T-cell (primary cell): Measurements from ENCODE around the gene PBX2. TPM values are rescaled to one million over a fixed set of nuclear protein-coding genes. Genes with fewer than 3 reads are reported as not detected.
"Not testable (repeated sequence)": the region's sequence is repeated elsewhere in the genome, so short reads cannot be mapped to it uniquely, and the experiment has no call there.

Source experiments
- ATAC-seq, 4 experiments: fragments of 200-7000 bp in 3 of 4; fragments of 150-1000 bp in 1 of 4; cut with Tn5 transposase; replicated peaks in 1 of 4; 1 replicate in 3 of 4; 2 replicates in 1 of 4; pipeline ENCODE4 v1.10.0; 2021; ENCODE audit warnings: moderate library complexity in 3 of 4, mild to moderate bottlenecking in 2 of 4, moderate number of reproducible peaks in 1 of 4
- CTCF ChIA-PET, 2 donors: fragments of 300-600 bp; sonication (Branson Sonifier 250); formaldehyde crosslinking; loops; one replicate each; lab custom pipeline; 2022; ENCODE audit warnings: antibody characterized with exemption in 2 of 2; lab: Charles Lee
- POLR2A ChIA-PET, 2 donors: fragments of 300-600 bp; sonication (Branson Sonifier 250); formaldehyde crosslinking; loops; one replicate each; lab custom pipeline; 2022; ENCODE audit warnings: antibody characterized with exemption in 2 of 2; lab: Charles Lee
- DNase-seq, 35 experiments: peaks; one replicate each; pipeline versions ENCODE4 v3.0.0 to v3.0.0-alpha.2; 2013 to 2023
- H3K27ac ChIP-seq: one replicate; pipeline ENCODE4 v1.5.1; 2013; ENCODE audit warnings: low read length
- H3K27me3 ChIP-seq, 2 experiments: replicated peaks in 1 of 2; 1 replicate in 1 of 2; 2 replicates in 1 of 2; pipeline versions ENCODE4 v1.6.1 to v1.7.0; 2013; ENCODE audit warnings: low read length in 1 of 2, mixed read lengths in 1 of 2; ENCODE audit not compliant: control insufficient read depth in 2 of 2, insufficient read depth in 2 of 2; ENCODE audit errors: extremely low read depth in 1 of 2
- H3K36me3 ChIP-seq, 2 donors: 1 replicate in 1 of 2; 2 replicates in 1 of 2; pipeline versions ENCODE4 v1.6.1 to v1.7.0; 2013; ENCODE audit warnings: low read length in 1 of 2; ENCODE audit not compliant: control insufficient read depth in 2 of 2, insufficient read depth in 1 of 2; ENCODE audit errors: extremely low read depth in 1 of 2
- H3K4me1 ChIP-seq, 2 experiments: 1 replicate in 1 of 2; 2 replicates in 1 of 2; pipeline versions ENCODE4 v1.6.1 to v1.7.0; 2013; ENCODE audit warnings: low read length in 2 of 2, mixed read lengths in 1 of 2; ENCODE audit not compliant: insufficient read depth in 2 of 2, control insufficient read depth in 1 of 2; ENCODE audit errors: extremely low read depth in 1 of 2
- H3K4me3 ChIP-seq, 2 donors: 1 replicate in 1 of 2; 2 replicates in 1 of 2; pipeline versions ENCODE4 v1.5.1 to v1.7.0; 2013; ENCODE audit warnings: mild to moderate bottlenecking in 2 of 2, low read length in 1 of 2, moderate library complexity in 1 of 2; ENCODE audit not compliant: control insufficient read depth in 1 of 2; ENCODE audit errors: extremely low read depth in 1 of 2
- H3K9me3 ChIP-seq: 2 replicates; pipeline ENCODE4 v1.7.0; 2013
- H3K27ac Mint-ChIP-seq, 2 donors: one replicate each; pipeline ENCODE4 v1.8.0; 2020 to 2021; ENCODE audit warnings: mild to moderate bottlenecking in 2 of 2, mixed read lengths in 2 of 2
- H3K27me3 Mint-ChIP-seq, 2 donors: one replicate each; pipeline ENCODE4 v1.8.0; 2021 to 2022; ENCODE audit warnings: mixed read lengths in 2 of 2
- H3K36me3 Mint-ChIP-seq: one replicate; pipeline ENCODE4 v1.8.0; 2021; ENCODE audit warnings: mixed read lengths
- H3K4me1 Mint-ChIP-seq, 3 donors: one replicate each; pipeline ENCODE4 v1.8.0; 2020 to 2022; ENCODE audit warnings: mixed read lengths in 3 of 3, mild to moderate bottlenecking in 1 of 3
- H3K4me3 Mint-ChIP-seq, 3 donors: one replicate each; pipeline ENCODE4 v1.8.0; 2020 to 2022; ENCODE audit warnings: mild to moderate bottlenecking in 3 of 3, mixed read lengths in 3 of 3, moderate library complexity in 3 of 3
- H3K9me3 Mint-ChIP-seq, 3 donors: one replicate each; pipeline ENCODE4 v1.8.0; 2020 to 2022; ENCODE audit warnings: mixed read lengths in 3 of 3
- WGBS: methylation state at CpG from one replicate; pipeline ENCODE4 v1.1.5; 2013; ENCODE audit warnings: missing lambda C conversion rate; ENCODE audit not compliant: insufficient coverage; 5-methylcytosine and 5-hydroxymethylcytosine counted together
- total RNA-seq, 35 experiments: library from RNA in 6 of 35; stranded (reverse) in 6 of 35; fragments of 120-200 nt in 1 of 35; gene quantifications; one replicate each; pipeline versions ENCODE4 v1.2.1 to v1.2.4 and lab custom pipeline; 2013 to 2026

PBX2 gene
- total RNA-seq, 5 donors from 2014 or later (not counting 1 experiment from before 2014, with no cell fraction given): 124 to 171 (median 148) TPM

GRCh38 chr6:32146687-32147086, 43.3 kb downstream of the PBX2 start:
- H3K4me1 Mint-ChIP-seq: peaks cover 29 to 36% (median 35%) of the 10 kb centered on the region in 3 donors
- 68% methylated on average over 4 of the region's 4 CpGs for WGBS
- peaks cover 0 to 35% of the 10 kb centered on the region in 2 experiments for H3K4me1 ChIP-seq
- H3K27me3 ChIP-seq: peaks cover 5 to 38% of the 10 kb centered on the region in 2 experiments
- ATAC-seq (no peak), DNase-seq (no peak)
- no peaks in the 10 kb centered on the region for H3K36me3 Mint-ChIP-seq
- H3K4me3 ChIP-seq: no peak overlapping the region
- H3K9me3 Mint-ChIP-seq: no peaks in the 10 kb centered on the region
- H3K9me3 ChIP-seq: no peaks in the 10 kb centered on the region
- ChIA-PET POLR2A (no interaction called here), CTCF (no interaction called here)
- peaks cover 6 to 40% of the 10 kb centered on the region in 2 donors for H3K27me3 Mint-ChIP-seq
- H3K4me3 Mint-ChIP-seq: no peak overlapping the region
- no peak overlapping the region for H3K27ac ChIP-seq
- H3K36me3 ChIP-seq: no peaks in the 10 kb centered on the region
- no peak overlapping the region for H3K27ac Mint-ChIP-seq

GRCh38 chr6:32146287-32146686, 43.7 kb downstream of the PBX2 start:
- H3K36me3 Mint-ChIP-seq: no peaks in the 10 kb centered on the region
- H3K4me3 Mint-ChIP-seq: no peak overlapping the region
- no peaks in the 10 kb centered on the region for H3K9me3 Mint-ChIP-seq
- Histone ChIP-seq H3K9me3 (no peaks in the 10 kb centered on the region), H3K27ac (no peak overlapping the region), H3K36me3 (no peaks in the 10 kb centered on the region), H3K4me3 (no peak overlapping the region), H3K27me3 (peaks cover 5 to 36% of the 10 kb centered on the region in 2 experiments), H3K4me1 (peaks cover 0 to 31% of the 10 kb centered on the region in 2 experiments)
- POLR2A ChIA-PET: no interaction called here
- H3K4me1 Mint-ChIP-seq: peaks cover 28 to 34% (median 31%) of the 10 kb centered on the region in 3 donors
- no peak for ATAC-seq
- H3K27me3 Mint-ChIP-seq: peaks cover 6 to 42% of the 10 kb centered on the region in 2 donors
- DNase-seq: no peak
- WGBS: 100% methylated on average over 1 of the region's 1 CpG
- no peak overlapping the region for H3K27ac Mint-ChIP-seq
- CTCF ChIA-PET: no interaction called here

- H3K27ac Mint-ChIP-seq: not testable (repeated sequence)
- no CpG with 5 or more reads among the region's 7 CpGs for WGBS
- POLR2A ChIA-PET: interaction anchor here in 1 of 2 donors (0.6 kb wide), 1 partner anchor 1067 kb away, joined by 3 read pairs; no protein-coding TSS in a partner anchor
These were observed 45.8 kb downstream of the PBX2 start for GRCh38 chr6:32144238-32144637.

GRCh38 chr6:32140420-32141046, 49.5 kb downstream of the PBX2 start:
- no peaks in the 10 kb centered on the region for H3K9me3 Mint-ChIP-seq
- H3K36me3 Mint-ChIP-seq: no peaks in the 10 kb centered on the region
- no peaks in the 10 kb centered on the region for H3K4me1 Mint-ChIP-seq
- no peaks in the 10 kb centered on the region for H3K9me3 ChIP-seq
- DNase-seq (no peak), ATAC-seq (no peak)
- H3K4me1 ChIP-seq: no peaks in the 10 kb centered on the region
- WGBS: 90% methylated on average over 5 of the region's 5 CpGs
- ChIA-PET POLR2A (no interaction called here), CTCF (no interaction called here)
- H3K27ac ChIP-seq: no peak overlapping the region
- peaks cover 2 to 4% of the 10 kb centered on the region in 2 experiments for H3K27me3 ChIP-seq
- H3K4me3 ChIP-seq: no peak overlapping the region
- no peak overlapping the region for H3K4me3 Mint-ChIP-seq
- no peaks in the 10 kb centered on the region for H3K36me3 ChIP-seq
- no peak overlapping the region for H3K27ac Mint-ChIP-seq
- H3K27me3 Mint-ChIP-seq: peaks cover 3 to 8% of the 10 kb centered on the region in 2 donors

More at GRCh38 chr6:32144238-32144637, 45.8 kb downstream of the PBX2 start:
- CTCF ChIA-PET: interaction anchor here in 1 of 2 donors (0.6 to 1.1 kb wide), 2 partner anchors 12 to 47 kb away, joined by 3 read pairs; no protein-coding TSS in a partner anchor
- DNase-seq, H3K9me3 Mint-ChIP-seq, H3K36me3 Mint-ChIP-seq, H3K36me3 ChIP-seq, H3K9me3 ChIP-seq, H3K27ac ChIP-seq, H3K4me3 Mint-ChIP-seq, H3K4me3 ChIP-seq, ATAC-seq: not testable (repeated sequence)
- Histone ChIP-seq H3K4me1 (peaks cover 0 to 18% of the 10 kb centered on the region in 2 experiments), H3K27me3 (peaks cover 5 to 21% of the 10 kb centered on the region in 2 experiments)
- H3K4me1 Mint-ChIP-seq: peaks cover 14 to 22% (median 15%) of the 10 kb centered on the region in 3 donors
- peaks cover 3 to 28% of the 10 kb centered on the region in 2 donors for H3K27me3 Mint-ChIP-seq

GRCh38 chr6:32139590-32139989, 50.4 kb downstream of the PBX2 start:
- Histone ChIP-seq H3K9me3 (no peaks in the 10 kb centered on the region), H3K4me3 (no peak overlapping the region), H3K27ac (no peak overlapping the region), H3K27me3 (peaks cover 2 to 4% of the 10 kb centered on the region in 2 experiments), H3K36me3 (no peaks in the 10 kb centered on the region), H3K4me1 (no peaks in the 10 kb centered on the region)
- ChIA-PET CTCF (no interaction called here), POLR2A (no interaction called here)
- Mint-ChIP-seq H3K4me3 (no peak overlapping the region), H3K27ac (no peak overlapping the region), H3K36me3 (no peaks in the 10 kb centered on the region), H3K4me1 (no peaks in the 10 kb centered on the region), H3K27me3 (peaks cover 3 to 8% of the 10 kb centered on the region in 2 donors), H3K9me3 (no peaks in the 10 kb centered on the region)
- DNase-seq: no peak
- WGBS: 88% methylated on average over 2 of the region's 5 CpGs
- no peak for ATAC-seq

- ChIA-PET CTCF (no interaction called here), POLR2A (no interaction called here)
- H3K27ac Mint-ChIP-seq: no peak overlapping the region
- no peaks in the 10 kb centered on the region for H3K36me3 Mint-ChIP-seq
- H3K27me3 ChIP-seq: peaks cover 2 to 4% of the 10 kb centered on the region in 2 experiments
- no peak overlapping the region for H3K4me3 Mint-ChIP-seq
- H3K27ac ChIP-seq: no peak overlapping the region
- no peaks in the 10 kb centered on the region for H3K9me3 ChIP-seq
- ATAC-seq (no peak), DNase-seq (no peak)
- no peaks in the 10 kb centered on the region for H3K4me1 Mint-ChIP-seq
- H3K4me3 ChIP-seq: no peak overlapping the region
- no peaks in the 10 kb centered on the region for H3K36me3 ChIP-seq
- H3K4me1 ChIP-seq: no peaks in the 10 kb centered on the region
- no peaks in the 10 kb centered on the region for H3K9me3 Mint-ChIP-seq
- H3K27me3 Mint-ChIP-seq: peaks cover 3 to 8% of the 10 kb centered on the region in 2 donors
These were observed 52.5 kb downstream of the PBX2 start for GRCh38 chr6:32137454-32137853.
